Measurements from ENCODE around the gene CCR4.
"Not testable (repeated sequence)": the region's sequence is repeated elsewhere in the genome, so short reads cannot be mapped to it uniquely, and the experiment has no call there.

The CCR4 gene

DNA sequence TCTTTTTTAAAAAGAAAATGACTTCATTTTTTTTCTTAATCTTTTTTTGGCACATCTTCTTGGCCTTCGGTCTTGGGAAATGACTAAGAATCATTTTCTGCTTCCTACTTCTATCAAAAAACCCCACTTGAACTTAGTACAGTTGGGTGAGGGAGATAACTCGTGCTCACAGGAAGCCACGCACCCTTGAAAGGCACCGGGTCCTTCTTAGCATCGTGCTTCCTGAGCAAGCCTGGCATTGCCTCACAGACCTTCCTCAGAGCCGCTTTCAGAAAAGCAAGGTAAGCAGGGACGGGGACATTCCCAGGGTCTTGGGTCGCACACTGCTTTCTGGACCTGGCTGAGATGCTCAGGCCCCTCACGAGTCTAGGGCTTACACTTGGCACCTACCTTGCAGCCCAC is at the start of gene CCR4:
TSS of gene CCR4 (plus strand) at position 235 of the 402 bp plus-strand sequence. CDS start 1,779 bp downstream, outside the sequence.
- TF ChIP-seq, protein P1, sequence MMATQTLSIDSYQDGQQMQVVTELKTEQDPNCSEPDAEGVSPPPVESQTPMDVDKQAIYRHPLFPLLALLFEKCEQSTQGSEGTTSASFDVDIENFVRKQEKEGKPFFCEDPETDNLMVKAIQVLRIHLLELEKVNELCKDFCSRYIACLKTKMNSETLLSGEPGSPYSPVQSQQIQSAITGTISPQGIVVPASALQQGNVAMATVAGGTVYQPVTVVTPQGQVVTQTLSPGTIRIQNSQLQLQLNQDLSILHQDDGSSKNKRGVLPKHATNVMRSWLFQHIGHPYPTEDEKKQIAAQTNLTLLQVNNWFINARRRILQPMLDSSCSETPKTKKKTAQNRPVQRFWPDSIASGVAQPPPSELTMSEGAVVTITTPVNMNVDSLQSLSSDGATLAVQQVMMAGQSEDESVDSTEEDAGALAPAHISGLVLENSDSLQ (IDR thresholded peaks at IDR 0.05), result no peak
- TF ChIP-seq HDGF (IDR thresholded peaks at IDR 0.05; ENCODE audit: borderline replicate concordance) (no peak), FOXA1 (IDR thresholded peaks at IDR 0.05) (no peak), L3MBTL2 (conservative IDR thresholded peaks at IDR 0.05) (no peak), SUZ12 (IDR thresholded peaks at IDR 0.05) (no peak), FOXK2 (IDR thresholded peaks at IDR 0.05) (no peak), NFRKB (IDR thresholded peaks at IDR 0.05) (no peak), ZNF384 (IDR thresholded peaks at IDR 0.05) (no peak), BHLHE40 (IDR thresholded peaks at IDR 0.05; ENCODE audit: borderline replicate concordance) (no peak), ARNT (IDR thresholded peaks at IDR 0.05) (no peak), TARDBP (IDR thresholded peaks at IDR 0.05) (no peak), CTBP1 (IDR thresholded peaks at IDR 0.05; ENCODE audit: borderline replicate concordance) (no peak), SP1 (IDR thresholded peaks at IDR 0.05) (no peak)
- DNase-seq (ENCODE audit: extremely low spot score), result no peak
- ChIA-PET CTCF (no interaction called here), POLR2A (no interaction called here)

DNA sequence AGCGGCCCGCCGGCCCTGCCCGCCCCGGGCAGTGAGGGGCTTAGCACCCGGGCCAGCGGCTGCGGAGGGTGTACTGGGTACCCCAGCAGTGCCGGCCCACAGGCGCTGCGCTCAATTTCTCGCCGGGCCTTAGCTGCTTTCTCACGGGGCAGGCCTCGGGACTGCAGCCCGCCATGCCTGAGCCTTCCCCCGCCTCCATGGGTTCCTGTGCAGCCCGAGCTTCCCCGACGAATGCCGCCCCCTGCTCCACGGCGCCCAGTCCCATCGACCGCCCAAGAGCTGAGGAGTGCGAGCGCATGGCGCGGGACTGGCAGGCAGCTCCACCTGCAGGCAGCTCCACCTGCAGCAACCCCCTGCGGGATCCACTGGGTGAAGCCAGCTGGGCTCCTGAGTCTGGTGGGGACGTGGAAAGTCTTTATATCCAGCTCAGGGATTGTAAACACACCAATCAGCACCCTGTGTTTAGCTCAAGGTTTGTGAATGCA is 48.5 kb upstream of the CCR4 start:
- DNase-seq (ENCODE audit: extremely low spot score); POLR2A ChIA-PET: not testable (repeated sequence)
- CTCF ChIA-PET, result interaction anchor here (0.5 kb wide), 1 partner anchor 18 kb away, joined by 3 read pairs; no protein-coding TSS in a partner anchor
- TF ChIP-seq L3MBTL2 (conservative IDR thresholded peaks at IDR 0.05), result peak; percentile 67

DNA sequence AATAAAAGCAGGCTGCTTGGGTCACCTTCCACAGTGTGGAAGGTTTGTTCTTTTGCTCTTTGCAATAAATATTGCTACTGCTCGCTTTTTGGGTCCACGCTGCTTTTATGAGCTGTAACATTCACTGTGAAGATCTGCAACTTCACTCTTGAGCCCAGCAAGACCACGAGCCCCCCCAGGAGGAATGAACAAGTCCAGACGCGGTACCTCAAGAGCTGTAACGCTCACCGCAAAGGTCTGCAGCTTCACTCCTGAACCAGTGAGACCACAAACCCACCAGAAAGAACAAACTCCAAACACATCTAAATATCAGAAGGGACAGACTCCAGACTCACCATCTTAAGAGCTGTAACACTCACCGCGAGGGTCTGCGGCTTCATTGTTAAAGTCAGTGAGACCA is 47.5 kb upstream of the CCR4 start:
- TF ChIP-seq SP1 (IDR thresholded peaks at IDR 0.05), result no peak
- TF ChIP-seq FOXK2 (IDR thresholded peaks at IDR 0.05), result no peak
- no peak for TF ChIP-seq HDGF (IDR thresholded peaks at IDR 0.05; ENCODE audit: borderline replicate concordance)
- TF ChIP-seq, protein P1 (IDR thresholded peaks at IDR 0.05), result no peak
- no peak for TF ChIP-seq LEF1 (IDR thresholded peaks at IDR 0.05; ENCODE audit: borderline replicate concordance)
- TF ChIP-seq L3MBTL2 (conservative IDR thresholded peaks at IDR 0.05), result no peak
- no peak for TF ChIP-seq SUZ12 (IDR thresholded peaks at IDR 0.05)
- TF ChIP-seq BHLHE40 (IDR thresholded peaks at IDR 0.05; ENCODE audit: borderline replicate concordance), result no peak
- no peak for TF ChIP-seq FOXA1 (IDR thresholded peaks at IDR 0.05)
- TF ChIP-seq ZNF384 (IDR thresholded peaks at IDR 0.05), result no peak
- TF ChIP-seq CTBP1 (IDR thresholded peaks at IDR 0.05; ENCODE audit: borderline replicate concordance), result no peak
- TF ChIP-seq ELF4 (IDR thresholded peaks at IDR 0.05), result no peak
- TF ChIP-seq FOXM1 (IDR thresholded peaks at IDR 0.05; ENCODE audit: borderline replicate concordance), result no peak
- no peak for TF ChIP-seq ARNT (IDR thresholded peaks at IDR 0.05)
- TF ChIP-seq NFRKB (IDR thresholded peaks at IDR 0.05), result no peak
- no peak for TF ChIP-seq TARDBP (IDR thresholded peaks at IDR 0.05)
- CTCF ChIA-PET, result no interaction called here
- POLR2A ChIA-PET, result no interaction called here
- DNase-seq (ENCODE audit: extremely low spot score), result no peak

DNA sequence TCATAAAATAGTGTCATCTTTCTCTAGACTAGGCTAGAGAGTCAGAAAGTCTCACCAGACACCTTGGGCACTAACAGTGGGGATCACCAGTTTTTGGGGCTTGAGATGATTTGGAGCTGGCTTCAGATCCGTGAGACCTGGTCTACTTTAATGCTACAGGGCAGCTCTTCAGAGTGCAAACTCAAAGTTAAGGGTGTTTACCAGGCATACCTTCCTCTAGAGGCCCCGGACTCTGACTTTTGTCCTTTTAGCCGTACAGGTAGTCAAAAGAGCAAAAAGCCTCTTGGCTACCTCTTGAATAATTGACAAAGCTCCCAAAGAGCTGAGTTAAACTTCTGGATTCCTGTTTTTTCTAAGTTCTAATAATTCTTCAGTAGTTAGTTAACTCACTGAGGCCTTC is 41.4 kb upstream of the CCR4 start:
- DNase-seq (ENCODE audit: extremely low spot score), result no peak
- ChIA-PET CTCF (no interaction called here), POLR2A (no interaction called here)
- TF ChIP-seq NFRKB (IDR thresholded peaks at IDR 0.05) (no peak), TARDBP (IDR thresholded peaks at IDR 0.05) (no peak), HDGF (IDR thresholded peaks at IDR 0.05; ENCODE audit: borderline replicate concordance) (no peak), FOXM1 (IDR thresholded peaks at IDR 0.05; ENCODE audit: borderline replicate concordance) (no peak), CTBP1 (IDR thresholded peaks at IDR 0.05; ENCODE audit: borderline replicate concordance) (no peak), ELF4 (IDR thresholded peaks at IDR 0.05) (no peak), FOXA1 (IDR thresholded peaks at IDR 0.05) (no peak), ARNT (IDR thresholded peaks at IDR 0.05) (no peak), FOXK2 (IDR thresholded peaks at IDR 0.05) (no peak), SP1 (IDR thresholded peaks at IDR 0.05) (no peak), ZNF384 (IDR thresholded peaks at IDR 0.05) (no peak)

DNA sequence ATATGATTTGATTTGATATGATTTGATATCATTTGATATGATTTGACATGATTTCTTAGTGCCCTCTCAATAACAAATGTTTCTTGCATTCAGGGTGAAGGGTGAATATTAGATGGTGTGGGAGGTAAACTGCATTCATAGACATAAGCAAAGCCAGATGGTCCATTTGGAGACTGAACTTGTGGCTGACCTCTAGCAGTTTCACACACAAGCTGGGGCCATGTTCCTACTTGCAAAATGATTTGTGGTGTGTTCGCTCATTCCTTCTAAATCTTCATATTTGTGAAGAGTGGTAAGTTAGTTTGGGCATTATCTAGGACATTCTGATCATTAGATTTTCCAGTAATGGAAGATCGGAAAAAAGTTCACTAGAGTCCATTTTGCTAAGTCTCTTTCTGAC is 40.5 kb upstream of the CCR4 start:
- TF ChIP-seq LEF1 (IDR thresholded peaks at IDR 0.05; ENCODE audit: borderline replicate concordance), result no peak
- TF ChIP-seq SP1 (IDR thresholded peaks at IDR 0.05), result no peak
- TF ChIP-seq FOXA1 (IDR thresholded peaks at IDR 0.05), result no peak
- no peak for DNase-seq (ENCODE audit: extremely low spot score)
- ChIA-PET CTCF (no interaction called here), POLR2A (no interaction called here)

DNA sequence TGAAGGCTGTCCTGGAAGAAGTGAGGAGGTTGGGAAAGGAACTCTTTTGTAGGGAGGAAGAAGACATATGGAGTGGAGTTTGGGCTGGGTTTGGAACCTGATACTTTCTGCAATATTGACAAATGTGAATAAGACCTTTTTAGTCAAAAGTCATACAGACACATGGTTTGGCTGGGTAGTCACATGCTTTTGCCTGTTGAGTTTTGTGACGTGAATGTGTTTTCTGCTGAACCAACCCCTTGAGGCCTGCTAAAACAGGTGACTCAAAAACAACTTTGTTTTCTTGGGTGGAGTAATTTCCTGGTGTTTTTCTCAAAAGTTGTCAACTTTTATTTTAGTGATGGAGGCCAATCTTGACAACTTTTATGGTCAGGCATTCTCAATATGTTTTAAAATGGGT is 39.4 kb upstream of the CCR4 start:
- TF ChIP-seq TARDBP (IDR thresholded peaks at IDR 0.05) (no peak), ELF4 (IDR thresholded peaks at IDR 0.05) (no peak), FOXK2 (IDR thresholded peaks at IDR 0.05) (no peak), BHLHE40 (IDR thresholded peaks at IDR 0.05; ENCODE audit: borderline replicate concordance) (no peak), LEF1 (IDR thresholded peaks at IDR 0.05; ENCODE audit: borderline replicate concordance) (no peak), FOXA1 (IDR thresholded peaks at IDR 0.05) (no peak), HDGF (IDR thresholded peaks at IDR 0.05; ENCODE audit: borderline replicate concordance) (no peak), FOXM1 (IDR thresholded peaks at IDR 0.05; ENCODE audit: borderline replicate concordance) (no peak), SUZ12 (IDR thresholded peaks at IDR 0.05) (no peak), ZNF384 (IDR thresholded peaks at IDR 0.05) (no peak), ARNT (IDR thresholded peaks at IDR 0.05) (no peak), CTBP1 (IDR thresholded peaks at IDR 0.05; ENCODE audit: borderline replicate concordance) (no peak), NFRKB (IDR thresholded peaks at IDR 0.05) (no peak), L3MBTL2 (conservative IDR thresholded peaks at IDR 0.05) (no peak), SP1 (IDR thresholded peaks at IDR 0.05) (no peak)
- TF ChIP-seq, protein P1 (IDR thresholded peaks at IDR 0.05), result no peak
- DNase-seq (ENCODE audit: extremely low spot score), result no peak
- CTCF ChIA-PET, result no interaction called here
- POLR2A ChIA-PET, result no interaction called here
